Panc1 (cell line): ENCODE results near the gene PILRA.

Experiments
- CTCF ChIP-seq: fragments of 450-650 bp; IDR thresholded peaks from 2 replicates; pipeline ENCODE4 v1.5.1; 2017; ENCODE audit warnings: mild to moderate bottlenecking
- POLR2AphosphoS5 ChIP-seq: IDR thresholded peaks from 2 replicates; pipeline ENCODE4 v1.6.1; 2012; ENCODE audit warnings: mild to moderate bottlenecking, low read depth, low read length, moderate library complexity
- REST ChIP-seq, 2 experiments: IDR thresholded peaks; 2 replicates each; pipeline ENCODE4 v1.6.1; 2011 to 2012; ENCODE audit warnings: low read depth in 2 of 2, control low read depth in 1 of 2, low read length in 1 of 2, mild to moderate bottlenecking in 1 of 2, moderate library complexity in 1 of 2; ENCODE audit not compliant: insufficient read depth in 1 of 2
- SIN3A ChIP-seq: IDR thresholded peaks from 2 replicates; pipeline ENCODE4 v1.6.1; 2012; ENCODE audit warnings: low read depth, mild to moderate bottlenecking, low read length, moderate library complexity, borderline replicate concordance; ENCODE audit not compliant: insufficient read depth
- TCF7L2 ChIP-seq: IDR thresholded peaks from 2 replicates; pipeline ENCODE4 v1.6.1; 2011; ENCODE audit warnings: mild to moderate bottlenecking, low read depth, low read length, inconsistent platforms

GRCh38 chr7:100434297-100435144 lies 61.2 kb downstream of the PILRA start:
- TF ChIP-seq CTCF (no peak), POLR2AphosphoS5 (no peak), SIN3A (no peak), REST (IDR thresholded peaks at IDR 0.05; ENCODE audit: insufficient read depth in 1 of 2, low read depth in 2 of 2, low read length in 1 of 2) (no peak), TCF7L2 (no peak)
